ENCODE data around the gene RS1. TPM values are rescaled to one million over a fixed set of nuclear protein-coding genes. Genes with fewer than 3 reads are reported as not detected.

RS1 gene
- total and polyA plus RNA-seq, 2 of the 13 experiments (the other 11 are each of a cell fraction or from before 2014, with no cell fraction given): not detected

DNA sequence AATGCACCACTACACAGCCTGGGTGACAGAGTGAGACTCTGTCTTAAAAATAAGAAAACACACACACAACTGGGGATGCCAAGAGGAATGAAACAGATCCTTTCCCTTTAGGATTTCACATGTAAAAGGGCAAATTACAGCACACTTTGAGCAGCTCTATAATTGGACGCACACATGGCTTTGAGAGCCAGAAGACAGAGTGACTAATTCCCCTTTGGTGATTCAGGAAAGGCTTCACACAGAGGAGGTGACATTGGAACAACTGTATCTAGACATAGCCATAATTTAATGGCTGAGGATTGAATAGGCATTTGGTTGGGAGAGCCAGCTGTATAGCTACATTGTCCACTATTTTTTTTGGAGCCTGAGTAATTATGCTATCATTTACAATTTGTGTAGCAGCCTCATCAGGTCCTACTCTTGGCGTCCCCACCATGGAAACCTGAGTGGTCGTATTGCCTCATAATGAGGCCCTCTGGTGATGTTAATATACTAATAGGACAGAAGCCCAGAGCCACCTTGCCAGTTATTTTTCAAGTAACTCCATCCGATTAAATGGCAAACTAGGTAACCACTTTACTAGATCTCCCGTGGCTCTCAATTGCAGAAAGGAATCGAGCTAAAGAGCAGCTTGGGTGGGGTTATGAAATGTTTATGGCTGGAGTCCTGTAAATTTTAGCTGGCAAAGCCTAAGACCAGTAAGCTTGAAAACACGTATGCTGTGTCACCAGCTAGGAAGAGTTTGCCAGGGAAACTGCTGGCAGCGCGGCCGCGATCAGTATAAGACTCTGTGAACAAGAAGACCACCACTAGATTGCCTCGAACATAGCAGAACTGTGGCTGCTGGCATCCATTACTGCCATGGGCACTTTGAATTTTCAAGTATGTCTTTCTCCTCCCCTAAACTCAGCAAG is 27.1 kb upstream of the RS1 start:
- Histone ChIP-seq H3K9ac (ENCODE audit: insufficient read depth, low read depth, low read length) (no peak overlapping the region), H3K79me2 (ENCODE audit: insufficient read depth, low read length) (no peaks in the 10 kb centered on the region), H3K27ac (ENCODE audit: extremely low read length, insufficient read depth, low read length) (no peak overlapping the region), H3K4me1 (ENCODE audit: insufficient read depth, low read length) (no peaks in the 10 kb centered on the region), H3K27me3 (ENCODE audit: control insufficient read depth in 1 of 2, insufficient read depth in 2 of 2, low read length in 2 of 2) (no peaks in the 10 kb centered on the region), H4K20me1 (ENCODE audit: insufficient read depth, low read length) (no peaks in the 10 kb centered on the region), H3K4me3 (replicated peaks in 1 of 3; ENCODE audit: insufficient read depth in 1 of 3, low read depth in 2 of 3, low read length in 3 of 3) (no peak overlapping the region), H3K9me3 (ENCODE audit: low read length) (no peaks in the 10 kb centered on the region), H2AFZ (ENCODE audit: low read length) (no peak overlapping the region), H3K36me3 (replicated peaks in 1 of 2; ENCODE audit: control insufficient read depth in 1 of 2, insufficient read depth in 2 of 2, low read length in 2 of 2) (no peaks in the 10 kb centered on the region), H3K4me2 (ENCODE audit: low read depth, low read length) (no peak overlapping the region)
- no peak for FAIRE-seq
- ChIA-PET POLR2A (no interaction called here), CTCF (ENCODE audit: low intra/inter-chr PET ratio, low total read pairs) (no interaction called here)
- ATAC-seq: no peak
- 58% methylated on average over 10 of the region's 12 CpGs for WGBS (ENCODE audit: low lambda C conversion rate)
- BruUV-seq (replicated peaks): no TSS peak
- intact Hi-C loops (cut with micrococcal nuclease; ENCODE audit: unreplicated experiment) (no loop called here), in situ Hi-C loops (cut with HindIII; ENCODE audit: extremely low pct_ligation_motif_present, low pct_unique_long_range_greater_than_20kb) (no loop called here)
- no peak for DNase-seq (ENCODE audit: low spot score)
- TF ChIP-seq THAP7 (CRISPR knock-in tag; IDR thresholded peaks at IDR 0.05): no peak
- no peak for TF ChIP-seq ZC3H4 (CRISPR knock-in tag; IDR thresholded peaks at IDR 0.05; ENCODE audit: borderline replicate concordance)
- no peak for TF ChIP-seq ZNF800 (CRISPR knock-in tag; IDR thresholded peaks at IDR 0.05)
- TF ChIP-seq ZNF280D (CRISPR knock-in tag; IDR thresholded peaks at IDR 0.05): no peak
- TF ChIP-seq, protein P1, sequence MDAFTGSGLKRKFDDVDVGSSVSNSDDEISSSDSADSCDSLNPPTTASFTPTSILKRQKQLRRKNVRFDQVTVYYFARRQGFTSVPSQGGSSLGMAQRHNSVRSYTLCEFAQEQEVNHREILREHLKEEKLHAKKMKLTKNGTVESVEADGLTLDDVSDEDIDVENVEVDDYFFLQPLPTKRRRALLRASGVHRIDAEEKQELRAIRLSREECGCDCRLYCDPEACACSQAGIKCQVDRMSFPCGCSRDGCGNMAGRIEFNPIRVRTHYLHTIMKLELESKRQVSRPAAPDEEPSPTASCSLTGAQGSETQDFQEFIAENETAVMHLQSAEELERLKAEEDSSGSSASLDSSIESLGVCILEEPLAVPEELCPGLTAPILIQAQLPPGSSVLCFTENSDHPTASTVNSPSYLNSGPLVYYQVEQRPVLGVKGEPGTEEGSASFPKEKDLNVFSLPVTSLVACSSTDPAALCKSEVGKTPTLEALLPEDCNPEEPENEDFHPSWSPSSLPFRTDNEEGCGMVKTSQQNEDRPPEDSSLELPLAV (CRISPR knock-in tag; conservative IDR thresholded peaks at IDR 0.05; ENCODE audit: low read depth): no peak
